Renal cortex interstitium (tissue), 11 donors: Measurements from ENCODE around the gene PGBD1. TPM values are rescaled to one million over a fixed set of nuclear protein-coding genes. Genes with fewer than 3 reads are reported as not detected.

Source experiments
- DNase-seq, 11 donors: peaks; one replicate each; pipeline ENCODE4 v3.0.0-alpha.2; 2013; ENCODE audit warnings: low read depth in 9 of 11, low spot score in 4 of 11; ENCODE audit errors: extremely low read depth in 1 of 11
- polyA plus RNA-seq, 3 donors: library from polyadenylated mRNA; unstranded; fragments of 120-200 nt; gene quantifications; one replicate each; pipeline ENCODE4 v1.2.1, GENCODE V29; 2013; ENCODE audit not compliant: insufficient read length in 3 of 3

Gene PGBD1
- polyA plus RNA-seq, 3 donors, result 10.2 to 11.2 (median 11.1) TPM

DNA sequence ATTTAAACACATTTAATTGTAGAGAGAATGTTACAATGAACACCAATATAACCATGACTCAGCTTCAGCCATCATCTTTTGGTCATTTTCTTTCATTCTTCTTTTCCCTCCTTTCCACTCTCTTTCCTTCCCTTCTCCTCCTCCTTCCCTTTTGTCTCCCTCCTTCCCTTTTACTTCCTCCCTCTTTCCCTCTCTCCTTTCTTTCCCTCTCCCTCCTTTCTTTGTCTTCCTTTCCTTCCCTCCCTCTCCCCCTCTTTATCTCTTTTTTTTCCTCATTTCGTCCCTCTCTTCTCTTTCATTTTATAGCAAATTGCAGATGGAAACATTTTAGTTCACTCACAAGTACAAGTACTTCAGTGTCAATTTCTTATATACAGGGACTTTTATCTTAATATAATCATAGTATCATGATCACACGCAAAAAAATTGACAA lies 70.1 kb downstream of the PGBD1 start:
- DNase-seq, result no peak

Other genes with a start within 250 kb of the PGBD1 start
- 1 to 10 TPM; 3.9 to 5.4 (median 4.6) TPM for gene ZNF165, start 201.0 kb upstream of the PGBD1 start, polyA plus RNA-seq
- 10 to 100 TPM; 11.0 to 11.4 (median 11.0) TPM for gene ZSCAN16, start 157.0 kb upstream of the PGBD1 start, polyA plus RNA-seq
- 10 to 100 TPM; 39.2 to 49.9 (median 41.5) TPM for gene ZKSCAN8, start 139.7 kb upstream of the PGBD1 start, polyA plus RNA-seq
- 10 to 100 TPM; 28.8 to 38.9 (median 31.8) TPM for gene ZSCAN9, start 56.3 kb upstream of the PGBD1 start, polyA plus RNA-seq
- gene ZKSCAN4, start 29.3 kb upstream of the PGBD1 start, polyA plus RNA-seq, result 10 to 100 TPM; 11.0 to 11.7 (median 11.0) TPM
- 1 to 10 TPM; 2.5 to 3.2 (median 2.5) TPM for gene NKAPL, start 22.3 kb upstream of the PGBD1 start, polyA plus RNA-seq
- 10 to 100 TPM; 34.6 to 41.0 (median 35.4) TPM for gene ZSCAN26, start 14.4 kb upstream of the PGBD1 start, polyA plus RNA-seq
- 1 to 10 TPM; 8.7 to 9.9 (median 9.5) TPM for gene ZSCAN31, start 54.6 kb downstream of the PGBD1 start, polyA plus RNA-seq
- gene ZKSCAN3, start 68.4 kb downstream of the PGBD1 start, polyA plus RNA-seq, result 10 to 100 TPM; 10.4 to 13.5 (median 10.6) TPM
- gene ZSCAN12, start 118.2 kb downstream of the PGBD1 start, polyA plus RNA-seq, result 10 to 100 TPM; 14.2 to 14.8 (median 14.6) TPM
- 10 to 100 TPM; 13.6 to 17.2 (median 15.5) TPM for gene ZSCAN23, start 161.9 kb downstream of the PGBD1 start, polyA plus RNA-seq
- gene GPX6, start 234.2 kb downstream of the PGBD1 start, polyA plus RNA-seq, result not detected
- gene GPX5, start 244.3 kb downstream of the PGBD1 start, polyA plus RNA-seq, result not detected